ENCODE measurements around the gene CTNND2. TPM values are rescaled to one million over a fixed set of nuclear protein-coding genes. Genes with fewer than 3 reads are reported as not detected.

CTNND2 gene
- polyA plus RNA-seq, 4 donors = 1.9 to 2.7 (median 2.4) TPM

DNA sequence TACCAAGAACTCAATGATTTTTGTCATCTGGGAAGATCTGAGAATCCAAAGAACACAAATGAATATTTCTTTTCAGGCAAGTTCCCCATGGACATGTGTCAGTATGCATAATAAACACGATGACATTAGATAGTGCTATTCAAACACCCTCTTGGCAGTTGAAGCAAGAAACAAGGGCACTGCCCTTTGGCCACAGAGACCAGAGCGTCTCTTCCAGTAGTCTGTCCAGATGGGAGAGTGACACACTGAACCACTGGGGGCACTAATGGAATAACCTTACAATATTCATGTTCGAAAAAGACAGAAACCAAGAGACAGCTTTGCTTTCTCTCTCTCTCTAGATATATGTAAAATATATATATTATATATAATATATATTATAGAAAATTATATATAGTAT lies 301.9 kb downstream of the CTNND2 start:
- no peak for DNase-seq (ENCODE audit: low read depth in 4 of 4, low spot score in 2 of 4)

DNA sequence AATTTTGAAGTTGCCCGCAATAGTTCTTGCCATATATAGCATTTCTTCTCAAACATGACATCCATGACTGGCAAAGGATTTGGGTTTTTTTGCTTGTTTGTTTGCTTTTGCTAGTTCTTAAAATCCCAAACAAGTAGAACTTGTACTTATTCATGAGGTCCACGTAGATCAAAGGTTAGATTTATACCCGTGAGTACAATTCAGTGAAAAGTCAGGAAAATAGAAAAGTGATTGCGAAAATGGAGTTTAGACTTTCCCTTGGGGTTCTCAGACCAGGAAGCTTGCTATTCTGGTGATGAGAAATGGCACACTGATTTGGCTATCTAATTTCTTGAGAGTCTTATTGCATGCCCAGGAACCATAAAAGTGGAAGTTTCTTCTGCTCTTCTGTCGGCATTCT lies 304.7 kb downstream of the CTNND2 start:
- no peak for DNase-seq (ENCODE audit: low read depth in 4 of 4, low spot score in 2 of 4)

DNA sequence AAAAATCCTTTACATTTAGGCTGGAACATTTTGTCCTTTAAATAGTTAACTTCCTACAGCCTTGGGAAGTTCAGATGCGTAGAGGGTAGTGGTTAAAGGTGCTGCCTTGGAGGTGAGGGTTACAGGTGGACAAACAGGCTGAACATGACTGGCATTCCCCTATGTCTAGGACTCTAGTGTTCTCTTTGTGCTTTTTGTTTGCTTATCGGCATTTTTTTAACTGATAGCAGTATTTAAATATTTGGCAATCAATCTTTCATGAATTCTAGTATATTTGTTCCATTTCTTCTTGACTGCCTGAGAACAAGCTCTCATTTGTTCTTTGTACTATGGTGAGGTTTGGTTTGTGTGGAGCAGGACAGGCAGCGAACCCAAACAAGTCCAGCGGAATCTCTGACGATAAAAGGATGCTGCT lies 307.6 kb downstream of the CTNND2 start:
- DNase-seq (ENCODE audit: low read depth in 4 of 4, low spot score in 2 of 4) = no peak

DNA sequence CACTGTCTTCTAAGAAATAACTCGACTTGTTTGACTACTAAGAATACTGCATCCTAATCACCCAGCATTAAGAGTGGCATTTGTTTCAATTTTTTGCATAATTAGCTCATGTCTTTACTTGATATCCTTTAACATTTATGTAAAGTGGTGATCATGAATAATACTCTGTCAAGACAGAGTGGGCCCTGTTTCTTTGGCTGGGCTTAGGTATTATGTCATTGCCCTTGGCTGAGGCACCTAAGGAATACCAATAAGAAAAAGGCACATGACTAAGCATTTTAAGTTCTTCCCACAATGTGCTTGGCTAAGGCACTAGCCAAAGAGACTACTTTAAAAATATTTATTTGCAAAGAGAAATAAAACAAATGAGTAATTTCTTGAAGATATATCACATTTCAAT lies 308.1 kb downstream of the CTNND2 start:
- DNase-seq (ENCODE audit: low read depth in 4 of 4, low spot score in 2 of 4) = no peak

DNA sequence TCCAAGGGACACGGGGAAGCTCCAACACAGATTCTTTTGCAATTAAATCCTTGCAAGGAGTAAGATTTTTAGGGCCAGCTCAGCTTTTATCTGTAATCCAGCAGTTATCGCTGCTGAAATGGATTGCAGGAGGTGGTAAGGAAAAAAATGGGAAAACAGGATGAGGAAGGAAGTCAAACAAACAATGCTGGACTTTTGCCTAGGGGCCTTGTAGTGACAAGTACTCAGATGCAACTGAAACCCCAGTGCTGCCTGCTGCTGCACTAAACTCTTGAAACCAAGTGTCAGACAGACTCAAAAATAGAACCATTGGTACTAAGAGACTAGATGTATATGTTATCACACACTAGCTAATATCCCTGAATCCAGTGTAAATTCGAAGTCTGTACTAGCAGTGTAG lies 309.2 kb downstream of the CTNND2 start:
- no peak for DNase-seq (ENCODE audit: low read depth in 4 of 4, low spot score in 2 of 4)

DNA sequence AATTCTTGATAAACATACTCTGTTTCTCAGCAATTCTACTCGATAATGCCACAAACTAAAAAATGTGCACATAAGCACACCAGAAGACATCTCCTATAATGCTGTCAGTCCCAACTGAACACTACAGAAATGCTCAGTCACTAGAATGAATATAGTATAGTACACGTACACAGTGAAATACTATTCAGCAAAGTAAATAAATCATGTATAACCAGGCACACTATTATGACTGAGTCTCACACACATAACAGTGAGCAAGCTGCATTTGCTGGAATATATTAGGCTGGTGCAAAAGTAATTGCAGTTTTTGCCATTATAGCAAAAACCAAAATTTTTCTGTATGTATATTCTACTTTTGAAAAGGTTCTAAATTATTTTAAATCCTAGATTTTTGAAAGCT lies 310.2 kb downstream of the CTNND2 start:
- no peak for DNase-seq (ENCODE audit: low read depth in 4 of 4, low spot score in 2 of 4)

DNA sequence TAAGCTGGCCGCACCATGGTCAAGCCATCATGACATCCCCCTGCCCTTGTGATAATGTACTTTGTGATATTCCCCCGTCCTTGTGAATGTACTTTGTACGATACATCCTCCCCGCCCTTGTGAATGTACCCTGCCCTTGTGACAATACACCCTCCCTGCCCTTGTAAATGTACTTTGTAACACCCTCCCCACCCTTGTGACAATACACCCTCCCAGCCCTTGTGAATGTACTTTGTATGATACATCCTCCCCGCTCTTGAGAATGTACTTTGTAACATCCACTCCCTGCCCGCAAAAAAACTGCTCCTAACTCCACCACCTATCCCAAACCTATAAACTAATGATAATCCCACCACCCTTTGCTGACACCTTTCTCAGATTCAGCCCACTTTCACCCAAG lies 313.8 kb downstream of the CTNND2 start:
- no peak for DNase-seq (ENCODE audit: low read depth in 4 of 4, low spot score in 2 of 4)

DNA sequence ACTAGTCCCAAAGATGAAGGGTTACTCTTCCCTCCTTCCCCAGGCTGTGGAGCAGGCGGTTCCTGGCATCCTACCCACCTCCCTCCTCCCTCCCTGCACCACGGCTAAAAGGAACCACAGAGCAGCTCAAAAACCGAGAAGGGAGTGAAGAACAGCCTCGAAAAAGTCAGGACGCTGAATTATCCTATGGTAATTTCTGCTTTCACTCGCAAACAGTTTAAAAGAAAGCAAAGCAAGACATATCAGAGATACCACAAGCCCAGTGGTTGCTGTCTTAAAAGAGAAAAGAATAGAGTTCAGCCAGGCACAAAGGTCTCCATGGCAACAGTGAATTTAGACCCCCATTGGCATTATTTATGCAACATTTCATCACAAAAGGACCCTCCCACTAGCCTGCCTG lies 315.4 kb downstream of the CTNND2 start:
- no peak for DNase-seq (ENCODE audit: low read depth in 4 of 4, low spot score in 2 of 4)

DNA sequence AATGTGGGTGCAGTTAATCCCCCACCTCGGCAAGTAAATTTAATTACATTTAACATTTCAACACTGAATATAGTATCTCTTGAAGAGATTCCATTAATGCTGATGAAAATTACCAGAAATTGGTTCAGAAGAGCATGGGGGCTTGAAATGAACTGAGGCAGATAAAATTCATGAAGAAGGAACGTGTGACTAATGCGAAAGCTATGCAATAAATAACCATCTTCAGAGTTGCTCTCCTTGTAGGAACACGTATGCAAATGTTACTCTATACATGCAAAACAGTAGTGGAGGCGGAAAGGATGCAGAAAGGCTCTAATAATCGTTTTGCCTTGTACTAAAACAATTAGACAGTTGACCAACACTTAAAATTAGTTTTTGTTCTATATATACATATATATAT lies 320.2 kb downstream of the CTNND2 start:
- DNase-seq (ENCODE audit: low read depth in 4 of 4, low spot score in 2 of 4) = no peak

DNA sequence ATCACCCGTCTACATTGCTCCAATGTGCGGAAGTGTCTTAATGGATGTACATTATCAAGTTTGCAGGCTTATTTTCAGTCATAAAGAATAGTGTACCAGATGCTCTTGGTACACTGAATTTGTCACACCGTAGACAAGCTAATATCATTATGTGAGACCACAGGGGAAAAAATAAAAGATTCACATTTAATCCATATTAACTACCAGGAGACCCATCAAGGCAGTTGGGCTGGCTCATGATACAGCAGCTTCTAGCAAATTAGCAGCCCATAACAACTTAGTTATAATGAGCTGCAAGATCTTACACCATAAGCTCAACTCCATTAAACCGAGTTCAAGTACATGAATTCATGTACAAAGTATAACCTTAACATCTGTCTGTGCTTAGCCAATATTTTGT lies 324.9 kb downstream of the CTNND2 start:
- DNase-seq (ENCODE audit: low read depth in 4 of 4, low spot score in 2 of 4) = no peak

DNA sequence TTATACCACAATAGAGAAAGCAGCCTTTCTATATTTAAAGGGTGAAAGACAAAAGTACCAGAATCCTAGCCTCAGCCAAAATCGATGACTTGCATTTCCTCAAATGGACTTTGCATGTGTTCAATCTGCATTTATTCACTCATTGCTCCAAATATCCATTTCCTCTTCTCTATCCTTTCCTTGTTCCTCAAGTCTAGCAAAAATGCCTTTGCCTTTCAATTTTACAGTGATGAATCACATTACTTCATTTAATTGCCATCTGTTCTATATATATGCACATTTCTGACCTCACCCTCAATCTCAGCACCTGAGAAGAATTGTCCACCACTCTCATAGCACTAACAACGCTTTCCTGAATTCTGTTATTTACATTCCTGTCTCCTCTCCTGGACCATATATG lies 329.5 kb downstream of the CTNND2 start:
- no peak for DNase-seq (ENCODE audit: low read depth in 4 of 4, low spot score in 2 of 4)

DNA sequence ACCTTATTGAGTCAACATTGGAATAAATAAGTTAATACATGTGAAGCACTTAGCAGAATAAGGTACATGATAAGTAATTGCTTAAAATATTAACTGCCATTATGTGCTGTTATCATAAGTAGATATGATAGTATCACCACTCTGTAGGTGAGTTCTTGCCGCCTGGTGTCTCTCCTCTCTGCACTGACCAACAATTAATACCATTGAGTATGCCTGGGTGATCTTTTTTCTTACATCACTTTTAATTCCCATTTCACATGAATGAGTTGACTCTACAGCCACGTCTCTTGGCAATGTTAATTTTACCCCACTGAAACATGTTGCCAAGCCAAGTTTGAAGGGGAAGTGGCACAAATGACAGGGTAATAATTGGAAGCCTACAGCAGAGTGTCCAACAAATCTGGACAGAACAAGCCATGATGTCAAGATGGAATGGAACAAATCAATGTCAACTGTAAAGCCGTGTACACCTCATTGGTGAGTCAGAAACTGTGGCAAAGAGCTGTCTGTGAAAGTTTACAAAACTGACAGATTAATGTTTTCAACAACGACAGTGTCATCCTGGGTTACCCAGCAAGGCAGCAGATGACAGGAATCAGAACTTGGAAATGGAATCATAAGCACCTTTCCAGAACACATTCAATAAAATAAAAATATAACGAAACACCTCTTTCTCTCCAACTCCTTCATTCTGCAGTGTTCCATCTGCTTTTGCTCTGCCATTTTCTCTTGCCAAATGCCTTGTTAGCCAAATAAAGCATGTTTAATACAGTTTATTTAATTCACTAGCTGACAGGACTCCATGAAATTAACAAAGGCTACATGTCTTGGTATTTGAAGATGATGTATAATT lies 330.9 kb downstream of the CTNND2 start:
- no peak for DNase-seq (ENCODE audit: low read depth in 4 of 4, low spot score in 2 of 4)

DNA sequence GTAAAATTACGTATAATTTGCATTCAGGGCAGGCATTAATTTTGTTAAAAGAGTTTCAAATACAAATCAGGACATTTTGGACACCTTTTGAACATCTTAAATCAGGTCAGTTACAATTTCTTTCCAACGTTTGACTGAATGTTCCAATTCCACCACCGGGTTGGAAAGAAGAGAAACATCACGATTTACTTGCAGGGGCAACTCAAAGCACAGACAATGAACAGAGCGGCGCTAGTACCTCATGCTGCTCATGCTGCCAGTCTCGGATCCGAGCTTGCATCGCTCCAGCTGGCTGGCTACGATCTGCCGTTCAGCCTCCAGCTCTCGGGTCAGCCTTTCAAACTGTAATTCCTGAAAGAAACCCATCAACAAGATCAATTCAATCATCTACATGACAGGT lies 339.5 kb downstream of the CTNND2 start:
- DNase-seq (ENCODE audit: low read depth in 4 of 4, low spot score in 2 of 4) = no peak

DNA sequence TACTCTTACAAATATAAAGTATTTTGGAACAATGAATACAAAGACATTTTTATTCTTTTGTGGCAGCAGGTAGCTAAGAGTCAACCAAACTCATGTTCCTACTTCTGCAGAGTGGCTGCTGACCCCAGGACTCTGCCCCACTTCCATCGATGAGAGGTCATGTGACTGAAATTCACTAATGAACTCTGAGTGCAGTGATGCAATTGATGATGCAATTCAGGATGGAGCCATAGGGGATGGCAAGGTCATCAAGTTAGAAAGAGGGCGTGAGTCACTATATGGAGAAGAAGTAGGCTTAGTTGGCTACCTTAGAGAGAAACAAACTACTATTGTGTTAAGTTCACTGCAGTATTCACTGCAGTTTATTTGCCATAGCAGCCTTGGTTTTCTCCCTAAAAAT lies 340.4 kb downstream of the CTNND2 start:
- no peak for DNase-seq (ENCODE audit: low read depth in 4 of 4, low spot score in 2 of 4)

DNA sequence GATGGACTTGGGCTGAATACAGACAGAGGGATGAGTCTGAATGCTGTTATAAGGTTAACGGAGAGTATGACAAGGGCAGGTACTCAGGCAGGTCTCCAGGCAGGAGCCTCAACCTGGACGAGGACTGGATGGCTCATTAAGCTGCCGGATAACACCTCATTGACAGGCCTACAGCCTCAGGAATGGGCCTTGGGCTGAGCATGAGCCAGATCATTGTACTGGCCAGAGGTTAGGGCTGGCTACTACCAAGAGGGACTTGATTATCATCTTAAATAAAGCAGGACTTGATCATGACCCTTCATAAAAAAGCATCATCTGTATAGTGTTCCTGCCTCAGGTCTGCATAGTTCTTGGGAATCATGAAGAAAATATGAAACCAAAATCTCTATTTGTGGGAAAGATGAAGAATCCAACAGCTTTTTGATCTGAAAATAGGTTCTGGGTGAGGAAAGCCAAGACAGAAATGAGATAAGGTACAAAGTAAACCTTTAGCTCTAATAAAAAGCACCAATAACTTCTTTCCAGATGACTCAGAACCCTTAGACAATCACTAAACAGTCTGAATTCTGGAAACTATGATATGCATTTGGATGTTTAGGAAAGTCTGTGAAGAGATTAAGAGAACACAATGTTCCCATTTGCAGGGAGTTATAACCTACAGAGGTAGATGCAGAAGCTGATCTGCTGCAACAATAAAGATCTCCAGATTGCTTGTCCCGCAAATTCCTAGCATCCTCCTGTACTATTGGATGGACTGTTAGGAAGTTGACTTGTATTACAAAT lies 343.1 kb downstream of the CTNND2 start:
- DNase-seq (ENCODE audit: low read depth in 4 of 4, low spot score in 2 of 4) = no peak

DNA sequence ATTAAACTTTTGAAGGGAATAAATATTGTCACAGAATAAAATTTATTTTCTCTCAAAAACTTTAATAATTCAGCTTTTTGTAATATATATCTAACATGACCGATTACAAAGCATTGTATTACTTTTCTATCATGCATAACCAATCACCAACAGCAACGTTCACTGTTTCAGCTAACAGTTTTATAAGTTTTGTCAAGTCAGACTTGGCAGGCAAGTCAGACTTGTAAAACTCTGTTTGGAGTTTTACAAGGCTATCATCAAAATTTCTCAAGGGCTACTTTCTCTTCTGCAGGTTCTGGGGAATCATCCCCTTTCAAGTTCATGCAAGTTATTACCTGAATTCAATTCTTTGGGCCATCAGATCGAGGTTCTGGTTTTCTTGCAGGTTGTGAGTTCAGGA lies 347.2 kb downstream of the CTNND2 start:
- no peak for DNase-seq (ENCODE audit: low read depth in 4 of 4, low spot score in 2 of 4)

DNA sequence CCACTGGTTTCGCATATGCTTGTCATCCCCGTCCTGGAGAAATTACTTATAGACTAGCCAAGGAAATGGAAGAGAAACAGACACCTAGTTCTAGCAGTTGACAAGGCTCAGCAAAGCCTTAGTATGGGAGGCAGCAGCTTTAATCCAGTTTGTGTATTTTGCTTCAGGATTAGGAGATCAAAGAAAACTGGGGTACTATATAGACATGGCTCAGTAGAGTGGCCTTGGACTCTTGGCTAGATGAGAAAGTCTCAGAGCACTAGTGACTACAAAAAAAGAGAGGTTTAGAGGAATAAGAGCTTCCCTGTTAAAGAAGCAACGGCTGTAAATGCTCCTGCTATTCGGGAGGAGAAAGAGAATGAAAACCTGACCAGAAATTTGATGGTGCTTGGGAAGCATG lies 349.1 kb downstream of the CTNND2 start:
- DNase-seq (ENCODE audit: low read depth in 4 of 4, low spot score in 2 of 4) = no peak

DNA sequence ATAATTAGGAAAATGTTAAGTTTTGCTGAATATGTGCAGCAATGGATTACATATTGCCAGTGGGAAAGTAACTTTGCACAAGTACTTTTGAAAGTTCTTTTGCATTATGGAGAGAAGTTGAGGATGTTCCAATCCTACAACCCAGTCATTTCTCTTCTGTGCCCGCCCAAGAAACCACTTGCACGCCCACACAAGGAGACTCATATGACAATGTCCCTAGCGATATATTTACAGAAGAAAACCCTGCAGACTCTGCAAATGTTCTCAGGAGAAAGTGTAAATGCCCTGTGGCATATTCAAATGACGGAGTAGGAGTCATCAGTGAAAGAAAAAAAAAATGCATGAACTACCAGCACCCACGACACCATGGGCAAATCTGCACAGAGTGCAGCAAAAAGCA lies 356.5 kb downstream of the CTNND2 start:
- DNase-seq (ENCODE audit: low read depth in 4 of 4, low spot score in 2 of 4) = no peak

DNA sequence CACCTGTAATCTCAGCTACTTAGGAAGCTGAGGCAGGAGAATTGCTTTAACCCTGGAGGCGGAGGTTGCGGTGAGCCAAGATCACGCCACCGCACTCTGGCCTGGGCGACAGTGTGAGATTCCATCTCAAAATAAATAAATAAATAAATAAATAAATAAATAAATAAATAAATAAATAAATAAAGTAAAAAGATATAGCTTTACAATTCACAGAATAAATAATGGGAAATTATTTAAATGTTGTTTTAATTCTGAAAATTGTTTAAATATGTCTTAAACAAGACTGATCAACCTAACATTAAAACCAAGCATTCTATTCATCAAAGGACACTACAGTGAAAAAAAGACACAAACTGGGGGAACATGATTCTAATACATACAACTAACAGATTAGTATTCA lies 357.1 kb downstream of the CTNND2 start:
- no peak for DNase-seq (ENCODE audit: low read depth in 4 of 4, low spot score in 2 of 4)

DNA sequence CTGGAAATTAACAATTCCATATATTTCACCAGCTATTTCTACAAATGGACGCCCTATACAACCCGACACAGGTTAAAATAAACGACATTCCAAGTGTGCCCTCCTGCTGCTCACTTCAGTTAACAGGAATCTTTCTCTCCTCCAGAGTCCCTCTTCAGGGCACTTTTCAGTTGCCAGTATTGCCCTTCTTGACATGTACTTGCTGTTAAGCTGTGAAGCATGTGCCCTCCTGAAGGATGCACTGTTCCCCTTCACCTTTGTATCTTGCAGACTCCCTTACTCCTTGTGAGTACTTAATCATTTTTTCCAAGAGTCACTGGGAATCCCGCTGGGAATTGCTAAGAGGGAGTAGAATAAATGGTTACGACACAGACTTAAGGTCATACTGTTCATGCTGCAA lies 364.1 kb downstream of the CTNND2 start:
- DNase-seq (ENCODE audit: low read depth in 4 of 4, low spot score in 2 of 4) = no peak

DNA sequence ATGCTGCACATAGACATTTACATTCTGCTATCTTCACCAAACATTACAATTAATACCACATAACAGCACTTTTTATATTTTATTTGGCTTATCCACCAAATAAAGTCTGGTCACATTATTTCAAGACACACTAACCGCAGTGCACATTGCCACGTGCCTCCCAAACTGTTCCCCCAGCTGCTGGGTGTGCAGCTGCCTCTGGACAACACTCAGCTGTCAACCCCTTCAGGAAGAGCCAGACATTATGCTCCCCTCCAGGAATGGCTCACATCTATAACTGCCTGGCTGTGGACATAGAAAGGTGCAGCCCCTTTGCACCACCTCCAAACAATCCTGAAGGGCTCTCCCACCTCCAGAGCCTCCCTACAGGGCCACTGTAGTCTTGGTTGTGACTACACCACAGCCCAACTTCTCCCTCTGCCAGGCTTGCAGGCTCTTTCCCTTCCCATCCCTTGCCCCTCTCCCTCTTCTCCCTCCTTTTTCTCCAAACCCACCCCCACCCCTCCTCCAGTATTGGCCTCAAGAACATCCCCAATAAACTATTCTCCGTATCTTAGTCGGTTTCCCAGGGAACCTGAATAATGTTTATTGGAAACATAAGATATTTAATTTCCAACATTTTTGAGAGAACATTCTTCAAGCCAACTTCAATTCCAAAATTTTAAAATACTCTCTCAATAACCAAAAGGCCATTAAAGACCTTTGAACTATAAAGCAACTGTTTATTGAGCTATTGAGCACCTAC lies 372.3 kb downstream of the CTNND2 start:
- no peak for DNase-seq (ENCODE audit: low read depth in 4 of 4, low spot score in 2 of 4)
